ENCODE data around the gene DNAJC12. TPM values are rescaled to one million over a fixed set of nuclear protein-coding genes. Genes with fewer than 3 reads are reported as not detected.

The DNAJC12 gene
- total RNA-seq, 1 experiment from 2014 or later, result 2.2 TPM

DNA sequence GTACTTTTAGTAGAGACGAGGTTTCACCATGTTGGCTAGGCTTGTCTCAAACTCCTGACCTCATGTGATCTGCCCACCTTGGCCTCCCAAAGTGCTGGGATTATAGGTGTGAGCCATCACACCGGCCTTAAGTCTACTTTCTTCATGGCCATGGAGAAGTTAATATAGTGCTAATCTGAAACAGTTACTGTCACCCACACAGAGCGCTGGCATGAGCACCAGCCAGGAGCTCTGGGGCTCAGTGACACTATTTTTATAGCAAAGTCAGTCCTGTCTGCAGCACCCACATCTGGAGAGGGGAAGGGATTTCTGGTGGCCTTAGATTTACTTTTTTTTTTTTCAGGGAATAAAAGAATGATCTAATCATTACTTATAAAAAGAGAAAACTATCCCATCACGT, 21.3 kb downstream of the DNAJC12 start:
- H3K9me3 Mint-ChIP-seq (ENCODE audit: unreplicated experiment), result no peaks in the 10 kb centered on the region
- no peak overlapping the region for H3K27ac Mint-ChIP-seq (ENCODE audit: unreplicated experiment)
- no peak overlapping the region for H3K4me3 Mint-ChIP-seq (ENCODE audit: unreplicated experiment)
- H3K36me3 Mint-ChIP-seq (ENCODE audit: insufficient read depth, unreplicated experiment), result no peaks in the 10 kb centered on the region
- H3K4me1 Mint-ChIP-seq (ENCODE audit: low read depth, unreplicated experiment), result peaks cover 6% of the 10 kb centered on the region
- ChIA-PET CTCF (interaction anchor here (1.3 kb wide), 1 partner anchor 119 kb away, joined by 6 read pairs; no protein-coding TSS in a partner anchor), POLR2A (interaction anchor here (1.1 kb wide), 1 partner anchor 69 kb away, joined by 4 read pairs; no protein-coding TSS in a partner anchor)
- intact Hi-C loops (cut with micrococcal nuclease; ENCODE audit: unreplicated experiment), result no loop called here
- Histone ChIP-seq H3K36me3 (ENCODE audit: control insufficient read depth, insufficient read depth, low read length) (no peaks in the 10 kb centered on the region), H3K27me3 (replicated peaks; ENCODE audit: control insufficient read depth, insufficient read depth, low read length) (no peaks in the 10 kb centered on the region), H3K4me3 (ENCODE audit: low read depth, low read length) (no peak overlapping the region), H3K4me1 (peaks cover 7% of the 10 kb centered on the region), H3K9me3 (no peaks in the 10 kb centered on the region)
- H3K27me3 Mint-ChIP-seq (ENCODE audit: insufficient read depth, unreplicated experiment), result no peaks in the 10 kb centered on the region
- DNase-seq, result no peak
- BruUV-seq (replicated peaks), result no TSS peak
- TF ChIP-seq, protein P1, sequence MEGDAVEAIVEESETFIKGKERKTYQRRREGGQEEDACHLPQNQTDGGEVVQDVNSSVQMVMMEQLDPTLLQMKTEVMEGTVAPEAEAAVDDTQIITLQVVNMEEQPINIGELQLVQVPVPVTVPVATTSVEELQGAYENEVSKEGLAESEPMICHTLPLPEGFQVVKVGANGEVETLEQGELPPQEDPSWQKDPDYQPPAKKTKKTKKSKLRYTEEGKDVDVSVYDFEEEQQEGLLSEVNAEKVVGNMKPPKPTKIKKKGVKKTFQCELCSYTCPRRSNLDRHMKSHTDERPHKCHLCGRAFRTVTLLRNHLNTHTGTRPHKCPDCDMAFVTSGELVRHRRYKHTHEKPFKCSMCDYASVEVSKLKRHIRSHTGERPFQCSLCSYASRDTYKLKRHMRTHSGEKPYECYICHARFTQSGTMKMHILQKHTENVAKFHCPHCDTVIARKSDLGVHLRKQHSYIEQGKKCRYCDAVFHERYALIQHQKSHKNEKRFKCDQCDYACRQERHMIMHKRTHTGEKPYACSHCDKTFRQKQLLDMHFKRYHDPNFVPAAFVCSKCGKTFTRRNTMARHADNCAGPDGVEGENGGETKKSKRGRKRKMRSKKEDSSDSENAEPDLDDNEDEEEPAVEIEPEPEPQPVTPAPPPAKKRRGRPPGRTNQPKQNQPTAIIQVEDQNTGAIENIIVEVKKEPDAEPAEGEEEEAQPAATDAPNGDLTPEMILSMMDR (IDR thresholded peaks at IDR 0.05; ENCODE audit: insufficient read depth in 1 of 2, low read depth in 1 of 2, low read length in 1 of 2, severe bottlenecking in 1 of 2, unreplicated experiment in 1 of 2), result no peak

DNA sequence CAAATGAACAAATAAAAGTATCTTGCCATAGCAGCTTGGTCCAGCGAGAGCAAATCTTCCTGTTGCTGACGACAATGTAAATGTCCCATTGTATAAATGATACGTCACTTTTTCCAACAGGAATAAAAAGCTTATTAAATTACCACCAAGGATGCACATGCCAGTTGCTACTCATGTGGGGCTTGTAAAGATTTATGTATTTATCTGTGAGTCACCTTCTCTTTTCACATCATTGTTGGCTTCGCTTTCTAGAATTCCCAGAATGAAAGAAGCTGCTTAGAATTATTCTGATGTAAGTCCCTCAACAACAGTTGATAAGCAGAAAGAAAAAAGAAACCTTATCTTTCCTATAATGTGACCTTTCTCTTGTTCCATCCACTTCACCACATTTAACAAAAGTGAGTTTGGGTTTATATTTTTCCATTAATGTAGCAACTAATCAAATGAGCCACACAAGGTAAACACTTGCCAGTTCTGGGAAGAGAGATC, 22.4 kb downstream of the DNAJC12 start:
- Mint-ChIP-seq H3K4me3 (ENCODE audit: unreplicated experiment) (no peak overlapping the region), H3K27me3 (ENCODE audit: insufficient read depth, unreplicated experiment) (no peaks in the 10 kb centered on the region), H3K27ac (ENCODE audit: unreplicated experiment) (no peak overlapping the region), H3K4me1 (ENCODE audit: low read depth, unreplicated experiment) (peaks cover 6% of the 10 kb centered on the region), H3K36me3 (ENCODE audit: insufficient read depth, unreplicated experiment) (no peaks in the 10 kb centered on the region), H3K9me3 (ENCODE audit: unreplicated experiment) (no peaks in the 10 kb centered on the region)
- ChIA-PET CTCF (interaction anchor here (0.7 to 1.3 kb wide), 2 partner anchors 20 to 118 kb away, joined by 4 to 6 read pairs; no protein-coding TSS in a partner anchor), POLR2A (no interaction called here)
- DNase-seq, result no peak
- no peaks in the 10 kb centered on the region for H3K36me3 ChIP-seq (ENCODE audit: control insufficient read depth, insufficient read depth, low read length)
- no TSS peak for BruUV-seq (replicated peaks)
- TF ChIP-seq, protein P1 (IDR thresholded peaks at IDR 0.05; ENCODE audit: insufficient read depth in 1 of 2, low read depth in 1 of 2, low read length in 1 of 2, severe bottlenecking in 1 of 2, unreplicated experiment in 1 of 2), result no peak
- H3K27me3 ChIP-seq (replicated peaks; ENCODE audit: control insufficient read depth, insufficient read depth, low read length), result no peaks in the 10 kb centered on the region
- no peaks in the 10 kb centered on the region for H3K9me3 ChIP-seq
- H3K4me3 ChIP-seq (ENCODE audit: low read depth, low read length), result no peak overlapping the region
- intact Hi-C loops (cut with micrococcal nuclease; ENCODE audit: unreplicated experiment), result no loop called here
- H3K4me1 ChIP-seq, result peaks cover 7% of the 10 kb centered on the region

DNA sequence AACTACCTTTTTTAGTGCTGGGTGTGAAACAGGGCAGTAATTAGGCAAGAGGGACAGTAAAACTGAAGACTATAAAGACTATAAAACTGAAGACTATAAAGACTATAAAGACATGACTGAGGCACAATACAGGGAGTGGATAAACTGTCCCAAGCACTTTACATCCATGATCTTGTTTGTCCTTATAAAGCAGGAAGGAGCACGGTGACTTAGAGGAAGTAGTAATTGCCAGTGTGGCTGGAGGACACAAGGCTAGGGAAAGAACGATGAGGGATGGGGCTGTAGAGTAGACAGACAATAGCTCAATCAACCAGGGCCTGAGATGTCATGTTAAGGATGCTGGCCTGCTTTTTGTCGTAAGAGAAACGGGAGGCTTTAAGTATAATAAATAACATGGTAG, 26.0 kb downstream of the DNAJC12 start:
- DNase-seq, result no peak
- Mint-ChIP-seq H3K36me3 (ENCODE audit: insufficient read depth, unreplicated experiment) (no peaks in the 10 kb centered on the region), H3K9me3 (ENCODE audit: unreplicated experiment) (no peaks in the 10 kb centered on the region), H3K27ac (ENCODE audit: unreplicated experiment) (no peak overlapping the region), H3K4me1 (ENCODE audit: low read depth, unreplicated experiment) (no peaks in the 10 kb centered on the region), H3K27me3 (ENCODE audit: insufficient read depth, unreplicated experiment) (no peaks in the 10 kb centered on the region), H3K4me3 (ENCODE audit: unreplicated experiment) (no peak overlapping the region)
- no peak overlapping the region for H3K4me3 ChIP-seq (ENCODE audit: low read depth, low read length)
- POLR2A ChIA-PET, result no interaction called here
- BruUV-seq (replicated peaks), result no TSS peak
- TF ChIP-seq, protein P1 (IDR thresholded peaks at IDR 0.05; ENCODE audit: insufficient read depth in 1 of 2, low read depth in 1 of 2, low read length in 1 of 2, severe bottlenecking in 1 of 2, unreplicated experiment in 1 of 2), result no peak
- no peaks in the 10 kb centered on the region for H3K4me1 ChIP-seq
- CTCF ChIA-PET, result interaction anchor here (1.9 kb wide), 1 partner anchor 33 kb away, joined by 4 read pairs; no protein-coding TSS in a partner anchor
- no peaks in the 10 kb centered on the region for H3K9me3 ChIP-seq
- no peaks in the 10 kb centered on the region for H3K36me3 ChIP-seq (ENCODE audit: control insufficient read depth, insufficient read depth, low read length)
- H3K27me3 ChIP-seq (replicated peaks; ENCODE audit: control insufficient read depth, insufficient read depth, low read length), result no peaks in the 10 kb centered on the region
- intact Hi-C loops (cut with micrococcal nuclease; ENCODE audit: unreplicated experiment), result no loop called here
